ENCODE measurements around the gene LAMA5.

- TF ChIP-seq, protein P1, sequence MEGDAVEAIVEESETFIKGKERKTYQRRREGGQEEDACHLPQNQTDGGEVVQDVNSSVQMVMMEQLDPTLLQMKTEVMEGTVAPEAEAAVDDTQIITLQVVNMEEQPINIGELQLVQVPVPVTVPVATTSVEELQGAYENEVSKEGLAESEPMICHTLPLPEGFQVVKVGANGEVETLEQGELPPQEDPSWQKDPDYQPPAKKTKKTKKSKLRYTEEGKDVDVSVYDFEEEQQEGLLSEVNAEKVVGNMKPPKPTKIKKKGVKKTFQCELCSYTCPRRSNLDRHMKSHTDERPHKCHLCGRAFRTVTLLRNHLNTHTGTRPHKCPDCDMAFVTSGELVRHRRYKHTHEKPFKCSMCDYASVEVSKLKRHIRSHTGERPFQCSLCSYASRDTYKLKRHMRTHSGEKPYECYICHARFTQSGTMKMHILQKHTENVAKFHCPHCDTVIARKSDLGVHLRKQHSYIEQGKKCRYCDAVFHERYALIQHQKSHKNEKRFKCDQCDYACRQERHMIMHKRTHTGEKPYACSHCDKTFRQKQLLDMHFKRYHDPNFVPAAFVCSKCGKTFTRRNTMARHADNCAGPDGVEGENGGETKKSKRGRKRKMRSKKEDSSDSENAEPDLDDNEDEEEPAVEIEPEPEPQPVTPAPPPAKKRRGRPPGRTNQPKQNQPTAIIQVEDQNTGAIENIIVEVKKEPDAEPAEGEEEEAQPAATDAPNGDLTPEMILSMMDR (IDR thresholded peaks at IDR 0.05; ENCODE audit: control extremely low read depth in 1 of 3, insufficient read depth in 1 of 3, low read depth in 1 of 3, low read length in 3 of 3) = no peak
- TF ChIP-seq, protein P2, sequence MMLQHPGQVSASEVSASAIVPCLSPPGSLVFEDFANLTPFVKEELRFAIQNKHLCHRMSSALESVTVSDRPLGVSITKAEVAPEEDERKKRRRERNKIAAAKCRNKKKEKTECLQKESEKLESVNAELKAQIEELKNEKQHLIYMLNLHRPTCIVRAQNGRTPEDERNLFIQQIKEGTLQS (IDR thresholded peaks at IDR 0.05; ENCODE audit: insufficient read depth, low read depth, low read length) = no peak
- TF ChIP-seq, protein P3, sequence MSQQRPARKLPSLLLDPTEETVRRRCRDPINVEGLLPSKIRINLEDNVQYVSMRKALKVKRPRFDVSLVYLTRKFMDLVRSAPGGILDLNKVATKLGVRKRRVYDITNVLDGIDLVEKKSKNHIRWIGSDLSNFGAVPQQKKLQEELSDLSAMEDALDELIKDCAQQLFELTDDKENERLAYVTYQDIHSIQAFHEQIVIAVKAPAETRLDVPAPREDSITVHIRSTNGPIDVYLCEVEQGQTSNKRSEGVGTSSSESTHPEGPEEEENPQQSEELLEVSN (IDR thresholded peaks at IDR 0.05) = no peak
- no peak for TF ChIP-seq POLR2AphosphoS5 (IDR thresholded peaks at IDR 0.05; ENCODE audit: low read depth, low read length)
- no peak; a peak in 1 of 3 replicates for TF ChIP-seq POLR2A (IDR thresholded peaks at IDR 0.05; ENCODE audit: control extremely low read depth in 1 of 2, low read depth in 2 of 2, low read length in 2 of 2)
- TF ChIP-seq, protein P4, sequence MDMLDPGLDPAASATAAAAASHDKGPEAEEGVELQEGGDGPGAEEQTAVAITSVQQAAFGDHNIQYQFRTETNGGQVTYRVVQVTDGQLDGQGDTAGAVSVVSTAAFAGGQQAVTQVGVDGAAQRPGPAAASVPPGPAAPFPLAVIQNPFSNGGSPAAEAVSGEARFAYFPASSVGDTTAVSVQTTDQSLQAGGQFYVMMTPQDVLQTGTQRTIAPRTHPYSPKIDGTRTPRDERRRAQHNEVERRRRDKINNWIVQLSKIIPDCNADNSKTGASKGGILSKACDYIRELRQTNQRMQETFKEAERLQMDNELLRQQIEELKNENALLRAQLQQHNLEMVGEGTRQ (IDR thresholded peaks at IDR 0.05; ENCODE audit: low read length) = no peak
- TF ChIP-seq CREB1 (IDR thresholded peaks at IDR 0.05) = no peak
- TF ChIP-seq NRF1 (IDR thresholded peaks at IDR 0.05; ENCODE audit: low read depth, low read length) = no peak
Measured at GRCh38 chr20:62360854-62361798, 6.0 kb downstream of the LAMA5 start.

All from H1 (cell line).